K562 (cell line): ENCODE data around the gene GAB2. TPM values are rescaled to one million over a fixed set of nuclear protein-coding genes. Genes with fewer than 3 reads are reported as not detected.

ENCODE experiments used
- CBFA2T2 ChIP-seq: fragments of 450-650 bp; conservative IDR thresholded peaks from 2 replicates; pipeline ENCODE4 v1.6.1; 2017; ENCODE audit warnings: mild to moderate bottlenecking
- DPF2 ChIP-seq: fragments of 450-650 bp; IDR thresholded peaks from 2 replicates; pipeline ENCODE4 v1.6.1; 2016
- HINFP ChIP-seq: fragments of 450-650 bp; conservative IDR thresholded peaks from 2 replicates; pipeline ENCODE4 v1.6.1; 2016; ENCODE audit warnings: missing genetic modification characterization, low read depth, mild to moderate bottlenecking, control low read depth, missing compliant biosample characterization
- MEF2D ChIP-seq: conservative IDR thresholded peaks from 2 replicates; pipeline ENCODE4 v1.6.1; 2016; ENCODE audit warnings: low read depth, missing genetic modification characterization, missing compliant biosample characterization
- MYC ChIP-seq, 2 experiments: fragments of 250-450 bp in 1 of 2; sonication (Bioruptor Pico) in 1 of 2; IDR thresholded peaks; 2 replicates each; pipeline versions ENCODE4 v1.5.1 to v1.6.1; 2012 to 2021; ENCODE audit warnings: low read depth in 2 of 2, borderline replicate concordance in 1 of 2, improper control_type of control experiment in 1 of 2, low read length in 1 of 2, mild to moderate bottlenecking in 1 of 2, moderate library complexity in 1 of 2
- NR1H2 ChIP-seq: sonication (generic); formaldehyde crosslinking; IDR thresholded peaks from 2 replicates; pipeline ENCODE4 v1.4.0; 2020; ENCODE audit warnings: mild to moderate bottlenecking, missing genetic modification reagents
- SMARCA5 ChIP-seq: fragments of 450-650 bp; IDR thresholded peaks from 2 replicates; pipeline ENCODE4 v1.6.1; 2016
- THRAP3 ChIP-seq: fragments of 450-650 bp; IDR thresholded peaks from 2 replicates; pipeline ENCODE4 v1.6.1; 2016; ENCODE audit warnings: mild to moderate bottlenecking, inconsistent platforms, borderline replicate concordance
- VEZF1 ChIP-seq: fragments of 200-800 bp; sonication (Bioruptor generic); IDR thresholded peaks from 2 replicates; pipeline ENCODE4 v1.6.1; 2017; ENCODE audit warnings: missing genetic modification characterization, missing compliant biosample characterization
- ZNF134 ChIP-seq: fragments of 250-450 bp; sonication (Bioruptor Pico); conservative IDR thresholded peaks from 2 replicates; pipeline ENCODE4 v1.4.0; 2020
- ZNF175 ChIP-seq: fragments of 200-800 bp; sonication (Bioruptor generic); IDR thresholded peaks from 2 replicates; pipeline ENCODE4 v1.6.1; 2016; ENCODE audit warnings: low read depth, mild to moderate bottlenecking, missing genetic modification characterization, missing compliant biosample characterization
- ZNF436 ChIP-seq: fragments of 250-450, 450-650 bp; sonication (Bioruptor Pico); formaldehyde crosslinking; IDR thresholded peaks from 2 replicates; pipeline ENCODE4 v1.7.0; 2020; ENCODE audit warnings: mild to moderate bottlenecking
- ZNF57 ChIP-seq: fragments of 450-650 bp; formaldehyde crosslinking; IDR thresholded peaks from 2 replicates; pipeline ENCODE4 v1.4.0; 2020; ENCODE audit warnings: mild to moderate bottlenecking, moderate library complexity
- polyA plus RNA-seq, 8 experiments: library from polyadenylated mRNA; depleted of rRNA in 4 of 8; stranded (reverse) in 5 of 8; unstranded in 3 of 8; fragments of >200 nt; fragmentation: Nextera tagmentation in 2 of 8; fragmentation: Illumina TruSeq in 1 of 8; extraction: Ambion mirVana in 2 of 8; extraction: Trizol in 1 of 8; gene quantifications; 2 replicates each; pipeline versions ENCODE4 v1.2.1 to v1.2.3, GENCODE V29; 2011 to 2014; ENCODE audit warnings: inconsistent platforms in 1 of 8, missing spikeins in 1 of 8
- total RNA-seq, 7 experiments: library from RNA; depleted of rRNA in 6 of 7; stranded (reverse); fragments of >200 nt in 6 of 7; fragmentation: Illumina TruSeq in 2 of 7; extraction: Trizol in 2 of 7; gene quantifications; 2 replicates each; pipeline versions ENCODE4 v1.2.1 to v1.2.3, GENCODE V29; 2011 to 2021; ENCODE audit warnings: low replicate concordance in 1 of 7
- TF ChIP-seq, protein P1 (sequence below): fragments of 450-650 bp; formaldehyde crosslinking; IDR thresholded peaks from 2 replicates; pipeline ENCODE4 v1.4.0; 2022; ENCODE audit warnings: missing genetic modification characterization
- TF ChIP-seq, protein P2 (sequence below), 2 experiments: fragments of 450-650 bp in 1 of 2; IDR thresholded peaks; 2 replicates each; pipeline ENCODE4 v1.6.1; 2011 to 2017; ENCODE audit warnings: low read depth in 2 of 2, antibody characterized with exemption in 1 of 2, borderline replicate concordance in 1 of 2, low read length in 1 of 2, mild to moderate bottlenecking in 1 of 2, mixed read lengths in 1 of 2; ENCODE audit not compliant: control insufficient read depth in 1 of 2

The GAB2 gene
- total and polyA plus RNA-seq, 9 of the 15 experiments (the other 6 are each of a cell fraction or from before 2014, with no cell fraction given): 2.3 to 35.2 (median 16.1) TPM

GRCh38 chr11:78416285-78417174 is 1.1 kb downstream of the GAB2 start (continued):
- TF ChIP-seq VEZF1 (CRISPR knock-in tag) (no peak), ZNF436 (CRISPR knock-in tag) (no peak), DPF2 (peak; percentile 68; the same call in 1 of the 2 replicates), SMARCA5 (no peak), ZNF134 (CRISPR knock-in tag) (no peak), ZNF175 (CRISPR knock-in tag) (peak; percentile 76; the same call in 1 of the 2 replicates), CBFA2T2 (0 out of 2 replicates have a peak, but pooled peaks have one; percentile 17), THRAP3 (no peak), HINFP (tag) (no peak), ZNF57 (CRISPR knock-in tag) (0 out of 2 replicates have a peak, but pooled peaks have one; percentile 7), NR1H2 (0 out of 2 replicates have a peak, but pooled peaks have one; percentile 58), MEF2D (tag) (0 out of 2 replicates have a peak, but pooled peaks have one; percentile 14), MYC (IDR thresholded peaks at IDR 0.05; ENCODE audit: low read depth, low read length) (peak; percentile 86), MYC (CRISPR knock-in tag; IDR thresholded peaks at IDR 0.05; ENCODE audit: borderline replicate concordance, low read depth) (0 out of 2 replicates have a peak, but pooled peaks have one; percentile 45)
- TF ChIP-seq, protein P1, sequence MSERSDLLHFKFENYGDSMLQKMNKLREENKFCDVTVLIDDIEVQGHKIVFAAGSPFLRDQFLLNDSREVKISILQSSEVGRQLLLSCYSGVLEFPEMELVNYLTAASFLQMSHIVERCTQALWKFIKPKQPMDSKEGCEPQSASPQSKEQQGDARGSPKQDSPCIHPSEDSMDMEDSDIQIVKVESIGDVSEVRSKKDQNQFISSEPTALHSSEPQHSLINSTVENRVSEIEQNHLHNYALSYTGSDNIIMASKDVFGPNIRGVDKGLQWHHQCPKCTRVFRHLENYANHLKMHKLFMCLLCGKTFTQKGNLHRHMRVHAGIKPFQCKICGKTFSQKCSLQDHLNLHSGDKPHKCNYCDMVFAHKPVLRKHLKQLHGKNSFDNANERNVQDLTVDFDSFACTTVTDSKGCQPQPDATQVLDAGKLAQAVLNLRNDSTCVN (CRISPR knock-in tag): no peak
- TF ChIP-seq, protein P2, sequence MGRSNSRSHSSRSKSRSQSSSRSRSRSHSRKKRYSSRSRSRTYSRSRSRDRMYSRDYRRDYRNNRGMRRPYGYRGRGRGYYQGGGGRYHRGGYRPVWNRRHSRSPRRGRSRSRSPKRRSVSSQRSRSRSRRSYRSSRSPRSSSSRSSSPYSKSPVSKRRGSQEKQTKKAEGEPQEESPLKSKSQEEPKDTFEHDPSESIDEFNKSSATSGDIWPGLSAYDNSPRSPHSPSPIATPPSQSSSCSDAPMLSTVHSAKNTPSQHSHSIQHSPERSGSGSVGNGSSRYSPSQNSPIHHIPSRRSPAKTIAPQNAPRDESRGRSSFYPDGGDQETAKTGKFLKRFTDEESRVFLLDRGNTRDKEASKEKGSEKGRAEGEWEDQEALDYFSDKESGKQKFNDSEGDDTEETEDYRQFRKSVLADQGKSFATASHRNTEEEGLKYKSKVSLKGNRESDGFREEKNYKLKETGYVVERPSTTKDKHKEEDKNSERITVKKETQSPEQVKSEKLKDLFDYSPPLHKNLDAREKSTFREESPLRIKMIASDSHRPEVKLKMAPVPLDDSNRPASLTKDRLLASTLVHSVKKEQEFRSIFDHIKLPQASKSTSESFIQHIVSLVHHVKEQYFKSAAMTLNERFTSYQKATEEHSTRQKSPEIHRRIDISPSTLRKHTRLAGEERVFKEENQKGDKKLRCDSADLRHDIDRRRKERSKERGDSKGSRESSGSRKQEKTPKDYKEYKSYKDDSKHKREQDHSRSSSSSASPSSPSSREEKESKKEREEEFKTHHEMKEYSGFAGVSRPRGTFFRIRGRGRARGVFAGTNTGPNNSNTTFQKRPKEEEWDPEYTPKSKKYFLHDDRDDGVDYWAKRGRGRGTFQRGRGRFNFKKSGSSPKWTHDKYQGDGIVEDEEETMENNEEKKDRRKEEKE (IDR thresholded peaks at IDR 0.05; ENCODE audit: borderline replicate concordance in 1 of 2, control insufficient read depth in 1 of 2, low read depth in 2 of 2, low read length in 1 of 2): no peak
